ENCODE data around the gene DOCK9.

DOCK9 gene

GRCh38 chr13:98775844-98776598, 201.8 kb downstream of the DOCK9 start:
- H3K9me3 Mint-ChIP-seq = no peaks in the 10 kb centered on the region
- H3K27me3 Mint-ChIP-seq = peaks cover 18% of the 10 kb centered on the region
- DNase-seq = no peak
- H3K27ac Mint-ChIP-seq = no peak overlapping the region
- no peak overlapping the region for H3K4me3 Mint-ChIP-seq
- no peaks in the 10 kb centered on the region for H3K4me1 Mint-ChIP-seq (ENCODE audit: low read depth)
- no peaks in the 10 kb centered on the region for H3K36me3 Mint-ChIP-seq (ENCODE audit: low read depth)

DNA sequence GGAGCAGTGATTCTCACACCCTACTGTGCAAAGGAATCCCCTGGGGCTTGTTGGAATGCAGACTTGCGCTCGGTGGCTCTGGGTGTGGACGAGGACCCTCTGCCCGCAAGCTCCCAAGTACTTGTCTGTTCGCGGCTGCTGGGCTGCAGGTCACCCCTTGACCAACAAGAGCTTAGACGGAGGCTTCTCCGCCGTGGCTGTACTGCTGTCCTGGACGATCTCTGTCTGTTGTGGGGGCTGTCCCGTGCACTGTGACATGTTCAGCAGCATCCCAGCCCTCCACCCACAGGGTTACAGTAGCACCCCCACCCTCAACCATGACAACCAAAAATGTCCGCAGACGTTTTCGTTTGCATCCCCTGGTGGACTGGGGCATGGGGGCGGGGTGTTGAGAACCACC, 202.5 kb downstream of the DOCK9 start:
- Mint-ChIP-seq H3K4me3 (no peak overlapping the region), H3K27ac (no peak overlapping the region), H3K4me1 (ENCODE audit: low read depth) (no peaks in the 10 kb centered on the region), H3K9me3 (peaks cover 3% of the 10 kb centered on the region), H3K27me3 (peaks cover 16% of the 10 kb centered on the region), H3K36me3 (ENCODE audit: low read depth) (no peaks in the 10 kb centered on the region)
- DNase-seq = no peak

- Mint-ChIP-seq H3K4me1 (ENCODE audit: low read depth) (no peaks in the 10 kb centered on the region), H3K27me3 (peaks cover 16% of the 10 kb centered on the region), H3K4me3 (no peak overlapping the region), H3K9me3 (peaks cover 8% of the 10 kb centered on the region), H3K27ac (no peak overlapping the region), H3K36me3 (ENCODE audit: low read depth) (no peaks in the 10 kb centered on the region)
- no peak for DNase-seq
Measured at GRCh38 chr13:98774776-98775175, 203.1 kb downstream of the DOCK9 start.

DNA sequence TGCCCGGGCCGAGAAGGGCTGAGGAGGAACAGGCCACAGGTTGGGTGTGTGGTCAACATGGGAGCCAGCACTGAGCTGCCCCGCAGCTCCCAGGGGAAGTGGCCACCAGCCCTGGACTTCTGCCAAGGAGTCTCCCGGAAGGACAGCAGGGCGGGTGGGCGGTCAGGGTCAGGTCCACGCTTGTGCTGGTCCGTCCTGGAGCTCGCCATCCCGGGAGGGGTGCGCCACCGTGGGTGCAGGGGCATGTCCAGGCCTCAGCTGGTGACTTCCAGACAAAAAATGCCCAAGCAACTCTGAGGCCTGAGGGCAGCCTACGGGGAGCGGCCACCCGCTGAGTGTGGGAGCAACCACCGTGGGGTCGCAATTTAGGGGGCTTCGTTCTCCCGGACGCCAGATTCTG, 203.9 kb downstream of the DOCK9 start:
- peaks cover 14% of the 10 kb centered on the region for H3K27me3 Mint-ChIP-seq
- peaks cover 14% of the 10 kb centered on the region for H3K9me3 Mint-ChIP-seq
- no peak overlapping the region for H3K4me3 Mint-ChIP-seq
- no peaks in the 10 kb centered on the region for H3K36me3 Mint-ChIP-seq (ENCODE audit: low read depth)
- no peaks in the 10 kb centered on the region for H3K4me1 Mint-ChIP-seq (ENCODE audit: low read depth)
- DNase-seq = no peak
- H3K27ac Mint-ChIP-seq = no peak overlapping the region

DNA sequence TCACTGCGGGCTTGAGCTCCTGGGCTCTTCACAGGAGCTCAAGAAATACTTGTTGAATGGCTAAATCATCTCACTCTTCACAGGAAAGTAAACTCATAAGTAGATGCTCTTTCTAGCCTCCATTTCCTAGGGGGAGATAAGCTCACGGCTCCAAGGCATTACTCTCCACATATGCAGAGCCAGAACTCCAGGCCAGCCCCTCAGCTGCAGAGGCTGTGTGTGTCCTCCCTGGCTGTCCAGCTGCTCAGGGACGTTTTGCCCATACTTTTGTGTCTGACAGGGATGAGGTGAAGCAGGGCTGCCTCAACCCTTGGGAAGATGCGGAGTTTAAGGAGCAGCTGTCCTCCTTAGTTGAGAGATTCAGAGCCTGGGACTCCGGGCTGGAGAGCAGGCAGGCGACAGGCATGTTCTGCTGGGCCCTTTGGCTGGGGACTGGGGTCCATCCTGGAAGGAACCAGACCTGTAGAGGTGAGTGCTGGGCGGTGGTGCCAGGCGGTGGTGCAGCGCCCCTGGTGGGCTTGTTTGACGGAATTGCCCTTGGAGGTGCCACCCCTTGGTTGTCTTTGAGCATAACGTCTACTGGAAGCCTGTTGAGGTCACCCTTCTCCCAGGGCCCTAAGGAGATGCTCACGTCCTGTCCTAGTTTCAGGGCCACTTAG, 204.9 kb downstream of the DOCK9 start:
- Mint-ChIP-seq H3K9me3 (peaks cover 14% of the 10 kb centered on the region), H3K4me1 (ENCODE audit: low read depth) (no peaks in the 10 kb centered on the region), H3K27ac (no peak overlapping the region), H3K36me3 (ENCODE audit: low read depth) (no peaks in the 10 kb centered on the region), H3K27me3 (peaks cover 11% of the 10 kb centered on the region), H3K4me3 (no peak overlapping the region)
- DNase-seq = no peak

GRCh38 chr13:98771838-98772611, 205.8 kb downstream of the DOCK9 start:
- no peaks in the 10 kb centered on the region for H3K36me3 Mint-ChIP-seq (ENCODE audit: low read depth)
- DNase-seq = no peak
- H3K9me3 Mint-ChIP-seq = peaks cover 14% of the 10 kb centered on the region
- no peak overlapping the region for H3K27ac Mint-ChIP-seq
- no peaks in the 10 kb centered on the region for H3K4me1 Mint-ChIP-seq (ENCODE audit: low read depth)
- H3K27me3 Mint-ChIP-seq = peaks cover 7% of the 10 kb centered on the region
- H3K4me3 Mint-ChIP-seq = no peak overlapping the region

DNA sequence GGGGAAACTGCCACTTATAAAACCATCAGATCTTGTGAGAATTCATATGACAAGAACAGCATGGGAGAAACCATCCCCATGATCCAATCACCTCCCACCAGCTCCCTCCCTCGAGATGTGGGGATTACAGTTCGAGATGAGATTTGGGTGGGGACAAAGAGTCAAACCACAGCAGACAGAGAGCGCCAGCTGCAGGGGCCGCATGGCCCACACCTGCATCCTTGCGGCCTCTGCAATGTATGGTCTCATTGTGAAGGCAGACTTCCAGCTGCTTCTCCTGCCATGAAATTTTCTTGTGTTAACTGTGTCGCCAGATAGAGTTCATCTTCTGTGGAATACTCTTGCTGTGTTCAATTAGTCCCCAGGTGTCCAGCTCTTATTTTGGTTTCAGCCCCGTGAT, 208.1 kb downstream of the DOCK9 start:
- H3K9me3 Mint-ChIP-seq = peaks cover 14% of the 10 kb centered on the region
- no peaks in the 10 kb centered on the region for H3K36me3 Mint-ChIP-seq (ENCODE audit: low read depth)
- no peaks in the 10 kb centered on the region for H3K4me1 Mint-ChIP-seq (ENCODE audit: low read depth)
- H3K27ac Mint-ChIP-seq = no peak overlapping the region
- peaks cover 4% of the 10 kb centered on the region for H3K27me3 Mint-ChIP-seq
- H3K4me3 Mint-ChIP-seq = no peak overlapping the region
- no peak for DNase-seq

DNA sequence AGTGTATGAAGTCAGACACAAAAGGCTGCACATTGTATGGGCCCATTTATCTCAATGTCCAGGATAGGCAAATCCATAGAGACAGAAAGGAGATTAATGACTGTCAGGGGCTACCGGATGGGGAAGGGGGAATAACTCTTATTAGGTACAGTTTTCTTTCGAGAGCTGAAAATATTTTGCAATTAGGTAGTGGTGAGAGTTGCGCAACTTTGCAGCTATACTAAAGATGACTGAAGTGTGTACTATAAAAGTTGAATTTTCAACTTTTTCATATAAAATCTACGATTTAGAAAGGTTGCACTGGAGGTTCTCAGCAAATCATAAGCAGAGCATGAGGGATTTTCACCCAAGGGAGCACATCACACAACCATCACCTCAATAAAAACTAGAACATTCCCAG, 209.3 kb downstream of the DOCK9 start:
- Mint-ChIP-seq H3K27me3 (peaks cover 4% of the 10 kb centered on the region), H3K4me1 (ENCODE audit: low read depth) (no peaks in the 10 kb centered on the region), H3K4me3 (no peak overlapping the region), H3K9me3 (peaks cover 14% of the 10 kb centered on the region), H3K27ac (no peak overlapping the region), H3K36me3 (ENCODE audit: low read depth) (no peaks in the 10 kb centered on the region)
- DNase-seq = no peak

DNA sequence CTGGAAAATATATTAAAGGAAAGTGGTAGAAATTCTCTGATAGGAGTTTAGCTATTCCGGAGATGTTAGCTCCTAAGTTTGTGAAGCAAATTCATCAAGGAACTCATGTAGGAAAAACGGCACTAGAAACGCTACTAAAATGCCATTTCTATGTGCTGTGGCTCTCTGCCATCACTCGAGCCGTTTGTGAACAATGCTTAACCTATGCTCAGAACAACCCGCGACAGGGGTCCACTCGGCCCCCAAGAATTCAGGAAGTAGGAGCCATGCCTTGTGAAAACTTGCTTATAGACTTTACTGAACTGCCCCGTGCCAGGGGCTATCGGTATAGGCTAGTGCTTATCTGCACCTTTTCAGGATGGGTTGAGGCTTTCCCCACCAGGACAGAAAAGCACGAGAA, 211.2 kb downstream of the DOCK9 start:
- Mint-ChIP-seq H3K36me3 (ENCODE audit: low read depth) (no peaks in the 10 kb centered on the region), H3K27ac (no peak overlapping the region), H3K27me3 (peaks cover 4% of the 10 kb centered on the region), H3K4me1 (ENCODE audit: low read depth) (no peaks in the 10 kb centered on the region), H3K9me3 (peaks cover 14% of the 10 kb centered on the region), H3K4me3 (no peak overlapping the region)
- no peak for DNase-seq

GRCh38 chr13:98765996-98766519, 211.8 kb downstream of the DOCK9 start:
- peaks cover 4% of the 10 kb centered on the region for H3K27me3 Mint-ChIP-seq

DNA sequence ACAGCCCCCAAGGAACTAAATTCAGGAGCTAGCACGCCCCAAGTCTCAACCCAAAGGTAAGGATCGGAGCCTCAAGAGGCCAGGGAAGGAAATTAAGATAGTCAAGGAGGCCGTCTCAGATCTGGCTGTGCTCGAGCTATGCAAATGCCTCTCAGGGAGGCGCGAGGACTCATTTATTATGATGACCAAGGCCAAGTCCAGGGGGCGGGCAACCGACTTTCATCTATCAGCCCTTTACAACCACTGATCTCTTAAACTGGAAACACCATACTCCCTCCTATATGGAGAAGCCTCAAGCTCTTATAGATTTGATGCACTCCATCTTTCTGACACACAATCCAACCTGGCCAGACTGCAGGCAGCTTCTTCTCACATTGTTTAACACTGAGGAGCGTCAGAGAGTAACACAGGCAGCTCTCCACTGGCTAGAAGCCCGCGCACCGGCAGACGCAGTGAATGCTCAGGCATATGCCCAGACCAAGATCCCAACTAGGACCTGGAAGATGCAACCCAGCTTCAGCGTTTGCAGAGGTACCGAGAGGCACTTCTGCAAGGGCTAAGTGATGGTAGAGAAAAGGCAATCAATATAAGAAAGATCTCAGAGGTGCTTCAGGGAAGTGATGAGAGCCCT, 215.8 kb downstream of the DOCK9 start:
- H3K36me3 Mint-ChIP-seq (ENCODE audit: low read depth) = no peaks in the 10 kb centered on the region
- H3K4me1 Mint-ChIP-seq (ENCODE audit: low read depth) = no peaks in the 10 kb centered on the region
- no peak overlapping the region for H3K4me3 Mint-ChIP-seq
- H3K27me3 Mint-ChIP-seq = peaks cover 3% of the 10 kb centered on the region
- no peak overlapping the region for H3K27ac Mint-ChIP-seq
- no peak for DNase-seq
- peaks cover 4% of the 10 kb centered on the region for H3K9me3 Mint-ChIP-seq

More at GRCh38 chr13:98765996-98766519, 211.8 kb downstream of the DOCK9 start:
- Mint-ChIP-seq H3K9me3 (peaks cover 14% of the 10 kb centered on the region), H3K27ac (no peak overlapping the region), H3K4me1 (ENCODE audit: low read depth) (no peaks in the 10 kb centered on the region), H3K4me3 (no peak overlapping the region), H3K36me3 (ENCODE audit: low read depth) (no peaks in the 10 kb centered on the region)
- no peak for DNase-seq

DNA sequence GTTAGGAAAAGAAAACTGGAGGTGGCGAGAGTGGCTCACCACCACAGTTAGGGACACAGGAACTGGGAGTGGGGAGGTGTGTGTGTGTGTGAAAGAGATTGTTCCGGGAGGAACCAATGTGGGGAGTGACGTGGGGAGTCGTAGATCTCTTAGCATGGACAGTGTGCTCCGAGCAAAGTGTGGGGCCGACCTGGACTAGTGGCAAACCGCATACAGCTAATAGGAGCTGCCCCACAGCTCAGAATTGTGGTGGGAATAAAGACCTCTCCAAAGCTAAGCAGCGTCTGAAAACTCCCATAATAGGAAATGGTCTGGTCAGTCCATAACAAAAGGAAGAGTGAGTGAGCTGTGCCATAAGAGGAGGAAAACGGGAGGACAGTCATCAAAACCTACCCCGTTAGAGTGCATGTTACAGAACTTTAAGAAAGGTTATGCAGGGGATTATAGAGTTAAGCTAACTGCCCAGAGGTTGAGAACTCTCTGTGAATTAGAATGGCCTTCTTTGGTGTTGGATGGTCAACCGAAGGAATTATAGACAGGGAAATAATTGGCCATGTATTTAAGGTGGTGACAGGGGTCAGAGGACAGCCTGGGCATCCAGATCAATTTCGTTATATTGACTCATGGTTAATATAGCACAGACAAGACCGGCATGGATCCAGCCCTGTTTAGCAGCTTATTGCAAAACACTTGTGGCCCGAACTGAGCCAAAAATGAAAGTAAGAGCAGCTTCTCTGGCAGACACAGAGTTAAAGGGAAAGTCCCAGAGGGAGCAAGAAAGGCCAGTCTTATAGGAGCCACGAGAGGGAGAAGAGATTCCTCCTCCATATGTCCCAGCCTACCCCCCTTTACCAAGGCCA, 216.5 kb downstream of the DOCK9 start:
- Mint-ChIP-seq H3K27me3 (peaks cover 3% of the 10 kb centered on the region), H3K36me3 (ENCODE audit: low read depth) (no peaks in the 10 kb centered on the region), H3K9me3 (peaks cover 4% of the 10 kb centered on the region), H3K4me3 (no peak overlapping the region), H3K27ac (no peak overlapping the region), H3K4me1 (ENCODE audit: low read depth) (no peaks in the 10 kb centered on the region)
- no peak for DNase-seq

DNA sequence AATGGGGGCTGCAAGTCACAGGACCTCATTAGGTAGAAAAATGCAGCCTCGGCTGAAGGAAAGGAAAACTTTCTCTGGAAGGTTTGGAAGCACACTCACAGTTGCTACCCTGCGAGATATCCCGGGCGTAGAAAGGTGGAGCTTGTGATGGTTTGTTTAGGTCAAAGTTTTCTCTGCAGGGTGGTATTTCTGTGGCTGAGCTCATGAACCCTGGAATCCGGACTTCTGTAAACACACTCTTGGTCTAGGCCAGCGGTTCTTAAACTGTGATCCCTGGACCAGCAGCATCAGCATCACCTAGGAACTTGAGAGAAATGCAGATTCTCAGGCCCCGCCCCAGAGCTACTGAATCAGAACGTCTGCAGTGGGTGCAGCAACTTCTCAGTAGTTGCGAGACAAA, 222.1 kb downstream of the DOCK9 start:
- peaks cover 10% of the 10 kb centered on the region for H3K9me3 Mint-ChIP-seq
- no peak for DNase-seq
- H3K4me3 Mint-ChIP-seq = no peak overlapping the region
- no peaks in the 10 kb centered on the region for H3K36me3 Mint-ChIP-seq (ENCODE audit: low read depth)
- peaks cover 51% of the 10 kb centered on the region for H3K27me3 Mint-ChIP-seq
- H3K4me1 Mint-ChIP-seq (ENCODE audit: low read depth) = peaks cover 2% of the 10 kb centered on the region
- no peak overlapping the region for H3K27ac Mint-ChIP-seq

DNA sequence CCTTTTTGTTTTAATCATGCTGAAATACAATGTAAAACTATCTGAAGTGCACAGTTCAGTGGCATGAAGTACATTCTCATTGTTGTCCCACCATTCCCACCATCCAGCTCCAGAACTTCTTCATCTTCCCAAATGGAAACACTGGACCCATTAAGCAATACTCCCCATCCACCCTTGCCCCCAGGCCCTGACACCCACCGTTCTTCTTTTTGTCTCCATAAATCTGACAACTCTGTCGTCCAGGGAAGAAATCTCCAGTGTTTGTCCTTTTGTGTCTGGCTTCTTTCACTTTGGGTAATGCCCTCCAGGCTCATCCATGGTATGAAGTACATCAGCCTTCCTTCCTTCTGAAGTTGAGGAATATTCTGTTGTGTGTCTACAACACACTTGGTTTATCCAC, 222.7 kb downstream of the DOCK9 start:
- no peak overlapping the region for H3K27ac Mint-ChIP-seq
- no peaks in the 10 kb centered on the region for H3K36me3 Mint-ChIP-seq (ENCODE audit: low read depth)
- no peak overlapping the region for H3K4me3 Mint-ChIP-seq
- peaks cover 6% of the 10 kb centered on the region for H3K9me3 Mint-ChIP-seq
- H3K27me3 Mint-ChIP-seq = peaks cover 54% of the 10 kb centered on the region
- no peak for DNase-seq
- peaks cover 2% of the 10 kb centered on the region for H3K4me1 Mint-ChIP-seq (ENCODE audit: low read depth)
